Sigmoid colon (tissue), 4 donors: ENCODE measurements around the gene MYLK.

Source experiments
- EP300 ChIP-seq, 4 donors: sonication (generic); formaldehyde crosslinking; IDR thresholded peaks; one replicate each; pipeline ENCODE4 v1.6.1; 2017; ENCODE audit warnings: antibody characterized with exemption in 4 of 4
- POLR2A ChIP-seq, 2 donors: fragments of 450-650 bp; IDR thresholded peaks; one replicate each; pipeline ENCODE4 v1.6.1; 2016; ENCODE audit warnings: antibody characterized with exemption in 2 of 2, mild to moderate bottlenecking in 2 of 2, moderate library complexity in 2 of 2
- POLR2AphosphoS5 ChIP-seq, 4 donors: sonication (generic); formaldehyde crosslinking; IDR thresholded peaks; one replicate each; pipeline ENCODE4 v1.6.1; 2017; ENCODE audit warnings: antibody characterized with exemption in 4 of 4
- TF ChIP-seq, protein P1 (sequence below), 4 experiments: fragments of 450-650 bp in 3 of 4; fragments of 200-600 bp in 1 of 4; IDR thresholded peaks; one replicate each; pipeline ENCODE4 v1.5.1; 2016 to 2019; ENCODE audit warnings: antibody characterized with exemption in 4 of 4, mild to moderate bottlenecking in 3 of 4, moderate library complexity in 2 of 4

DNA sequence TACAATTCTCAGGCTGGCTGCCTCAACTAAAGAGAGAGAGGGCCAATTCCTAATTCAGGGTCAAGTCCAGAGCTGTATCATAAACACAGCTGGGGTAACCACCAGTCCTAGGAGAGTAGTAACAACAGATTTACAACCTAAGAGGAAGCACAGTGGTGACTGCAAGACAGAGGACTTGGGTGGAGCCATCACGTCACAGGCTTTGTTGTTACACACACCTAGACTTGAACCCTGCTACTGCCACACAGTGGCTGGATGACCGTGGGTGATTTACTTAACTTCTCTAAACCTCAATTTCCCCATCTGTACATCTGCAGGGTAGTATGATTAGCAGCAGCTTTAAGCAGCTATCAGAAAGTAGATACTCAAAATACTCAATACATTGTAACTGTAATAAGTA, 78.6 kb downstream of the MYLK start:
- TF ChIP-seq, protein P1, sequence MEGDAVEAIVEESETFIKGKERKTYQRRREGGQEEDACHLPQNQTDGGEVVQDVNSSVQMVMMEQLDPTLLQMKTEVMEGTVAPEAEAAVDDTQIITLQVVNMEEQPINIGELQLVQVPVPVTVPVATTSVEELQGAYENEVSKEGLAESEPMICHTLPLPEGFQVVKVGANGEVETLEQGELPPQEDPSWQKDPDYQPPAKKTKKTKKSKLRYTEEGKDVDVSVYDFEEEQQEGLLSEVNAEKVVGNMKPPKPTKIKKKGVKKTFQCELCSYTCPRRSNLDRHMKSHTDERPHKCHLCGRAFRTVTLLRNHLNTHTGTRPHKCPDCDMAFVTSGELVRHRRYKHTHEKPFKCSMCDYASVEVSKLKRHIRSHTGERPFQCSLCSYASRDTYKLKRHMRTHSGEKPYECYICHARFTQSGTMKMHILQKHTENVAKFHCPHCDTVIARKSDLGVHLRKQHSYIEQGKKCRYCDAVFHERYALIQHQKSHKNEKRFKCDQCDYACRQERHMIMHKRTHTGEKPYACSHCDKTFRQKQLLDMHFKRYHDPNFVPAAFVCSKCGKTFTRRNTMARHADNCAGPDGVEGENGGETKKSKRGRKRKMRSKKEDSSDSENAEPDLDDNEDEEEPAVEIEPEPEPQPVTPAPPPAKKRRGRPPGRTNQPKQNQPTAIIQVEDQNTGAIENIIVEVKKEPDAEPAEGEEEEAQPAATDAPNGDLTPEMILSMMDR (IDR thresholded peaks at IDR 0.05), result no peak
- TF ChIP-seq POLR2A (IDR thresholded peaks at IDR 0.05) (no peak), POLR2AphosphoS5 (IDR thresholded peaks at IDR 0.05) (no peak), EP300 (IDR thresholded peaks at IDR 0.05) (no peak)
